PFSK-1 (cell line): ENCODE results near the gene NATD1.

Experiments
- FOXP2 ChIP-seq: optimal IDR thresholded peaks from 2 replicates; pipeline ENCODE3; 2011; ENCODE audit warnings: borderline replicate concordance, control low read depth, inconsistent platforms; ENCODE audit not compliant: insufficient read depth; ENCODE audit errors: extremely low read length, extremely low read depth
- POLR2AphosphoS5 ChIP-seq: IDR thresholded peaks from 2 replicates; pipeline ENCODE4 v1.6.1; 2012; ENCODE audit warnings: low read depth, mild to moderate bottlenecking, control low read depth, low read length, moderate library complexity
- SIN3A ChIP-seq: IDR thresholded peaks from 2 replicates; pipeline ENCODE4 v1.6.1; 2012; ENCODE audit warnings: mild to moderate bottlenecking, low read length, moderate library complexity, borderline replicate concordance; ENCODE audit not compliant: insufficient read depth
- TAF1 ChIP-seq: IDR thresholded peaks from 2 replicates; pipeline ENCODE4 v1.6.1; 2012; ENCODE audit warnings: low read length, control low read depth, borderline replicate concordance; ENCODE audit not compliant: insufficient read depth
- TF ChIP-seq, protein P1 (sequence below), 2 experiments: IDR thresholded peaks; 2 replicates each; pipeline versions ENCODE4 v1.6.1 to v1.8.0; 2011 to 2012; ENCODE audit warnings: low read depth in 2 of 2, low read length in 2 of 2, control low read depth in 1 of 2, inconsistent platforms in 1 of 2, mild to moderate bottlenecking in 1 of 2, moderate library complexity in 1 of 2; ENCODE audit not compliant: insufficient read depth in 1 of 2

NATD1 gene

DNA sequence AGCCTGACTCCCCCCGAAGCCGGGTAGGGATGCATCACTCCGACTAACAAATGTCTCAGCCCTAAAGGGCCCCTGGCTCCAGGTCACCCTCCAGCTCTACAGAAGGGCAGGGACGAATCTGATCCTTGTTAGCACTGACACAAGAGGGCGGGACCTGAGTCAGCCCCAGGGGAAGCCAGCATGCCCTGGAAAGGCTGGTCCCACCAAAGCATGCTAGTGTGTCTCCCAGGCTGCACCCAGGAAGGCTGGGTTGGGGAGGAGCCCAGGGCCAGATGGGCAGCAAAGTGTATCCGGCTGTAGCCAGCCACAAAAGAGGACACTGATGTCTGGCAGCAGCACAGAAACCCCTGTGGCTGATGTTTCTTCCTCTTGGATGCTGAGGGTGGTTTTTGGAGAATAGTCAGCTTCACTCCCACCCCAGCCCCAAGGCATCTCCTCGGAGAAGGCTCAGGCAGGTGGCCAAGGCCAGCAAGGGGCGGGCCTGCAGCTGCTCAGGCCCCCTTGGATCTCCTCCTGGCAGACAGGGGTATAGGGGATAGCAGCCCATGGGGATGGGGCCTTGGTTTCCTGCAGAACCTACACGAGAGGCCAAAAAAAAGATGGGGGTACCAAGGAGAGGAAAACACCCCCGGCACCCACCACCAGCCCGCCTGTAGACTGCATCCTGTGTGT, 11.0 kb downstream of the NATD1 start:
- TF ChIP-seq, protein P1, sequence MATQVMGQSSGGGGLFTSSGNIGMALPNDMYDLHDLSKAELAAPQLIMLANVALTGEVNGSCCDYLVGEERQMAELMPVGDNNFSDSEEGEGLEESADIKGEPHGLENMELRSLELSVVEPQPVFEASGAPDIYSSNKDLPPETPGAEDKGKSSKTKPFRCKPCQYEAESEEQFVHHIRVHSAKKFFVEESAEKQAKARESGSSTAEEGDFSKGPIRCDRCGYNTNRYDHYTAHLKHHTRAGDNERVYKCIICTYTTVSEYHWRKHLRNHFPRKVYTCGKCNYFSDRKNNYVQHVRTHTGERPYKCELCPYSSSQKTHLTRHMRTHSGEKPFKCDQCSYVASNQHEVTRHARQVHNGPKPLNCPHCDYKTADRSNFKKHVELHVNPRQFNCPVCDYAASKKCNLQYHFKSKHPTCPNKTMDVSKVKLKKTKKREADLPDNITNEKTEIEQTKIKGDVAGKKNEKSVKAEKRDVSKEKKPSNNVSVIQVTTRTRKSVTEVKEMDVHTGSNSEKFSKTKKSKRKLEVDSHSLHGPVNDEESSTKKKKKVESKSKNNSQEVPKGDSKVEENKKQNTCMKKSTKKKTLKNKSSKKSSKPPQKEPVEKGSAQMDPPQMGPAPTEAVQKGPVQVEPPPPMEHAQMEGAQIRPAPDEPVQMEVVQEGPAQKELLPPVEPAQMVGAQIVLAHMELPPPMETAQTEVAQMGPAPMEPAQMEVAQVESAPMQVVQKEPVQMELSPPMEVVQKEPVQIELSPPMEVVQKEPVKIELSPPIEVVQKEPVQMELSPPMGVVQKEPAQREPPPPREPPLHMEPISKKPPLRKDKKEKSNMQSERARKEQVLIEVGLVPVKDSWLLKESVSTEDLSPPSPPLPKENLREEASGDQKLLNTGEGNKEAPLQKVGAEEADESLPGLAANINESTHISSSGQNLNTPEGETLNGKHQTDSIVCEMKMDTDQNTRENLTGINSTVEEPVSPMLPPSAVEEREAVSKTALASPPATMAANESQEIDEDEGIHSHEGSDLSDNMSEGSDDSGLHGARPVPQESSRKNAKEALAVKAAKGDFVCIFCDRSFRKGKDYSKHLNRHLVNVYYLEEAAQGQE (IDR thresholded peaks at IDR 0.05; ENCODE audit: insufficient read depth in 1 of 2, low read depth in 2 of 2, low read length in 2 of 2), result no peak
- TF ChIP-seq FOXP2 (no peak), TAF1 (no peak), SIN3A (no peak), POLR2AphosphoS5 (no peak)

DNA sequence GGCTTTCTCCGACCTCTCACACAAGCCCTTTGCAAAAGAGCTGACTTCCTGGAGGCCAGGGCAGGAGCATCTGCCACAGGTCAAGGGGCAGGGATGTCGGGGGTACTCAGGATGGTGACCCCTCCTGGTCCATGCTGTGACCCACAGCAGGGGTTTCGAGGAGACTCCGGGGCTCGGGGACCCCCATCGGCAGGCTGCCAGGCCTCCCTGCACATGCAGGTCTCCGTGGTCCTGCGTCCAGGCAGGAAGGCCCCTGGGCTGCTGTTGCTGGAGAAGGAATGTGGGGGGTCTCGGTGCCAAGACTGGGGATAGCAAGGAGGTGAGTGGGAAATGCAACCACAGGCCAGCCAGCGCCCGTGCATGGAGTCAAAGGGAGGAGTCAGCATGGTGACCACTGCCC, 11.6 kb downstream of the NATD1 start:
- no peak for TF ChIP-seq FOXP2
- TF ChIP-seq, protein P1 (IDR thresholded peaks at IDR 0.05; ENCODE audit: insufficient read depth in 1 of 2, low read depth in 2 of 2, low read length in 2 of 2), result no peak
- TF ChIP-seq POLR2AphosphoS5, result no peak
- TF ChIP-seq TAF1, result no peak

GRCh38 chr17:21240369-21241055, 12.7 kb downstream of the NATD1 start:
- TF ChIP-seq SIN3A (no peak), FOXP2 (no peak), TAF1 (no peak), POLR2AphosphoS5 (no peak)
- TF ChIP-seq, protein P1 (IDR thresholded peaks at IDR 0.05; ENCODE audit: insufficient read depth in 1 of 2, low read depth in 2 of 2, low read length in 2 of 2), result no peak

DNA sequence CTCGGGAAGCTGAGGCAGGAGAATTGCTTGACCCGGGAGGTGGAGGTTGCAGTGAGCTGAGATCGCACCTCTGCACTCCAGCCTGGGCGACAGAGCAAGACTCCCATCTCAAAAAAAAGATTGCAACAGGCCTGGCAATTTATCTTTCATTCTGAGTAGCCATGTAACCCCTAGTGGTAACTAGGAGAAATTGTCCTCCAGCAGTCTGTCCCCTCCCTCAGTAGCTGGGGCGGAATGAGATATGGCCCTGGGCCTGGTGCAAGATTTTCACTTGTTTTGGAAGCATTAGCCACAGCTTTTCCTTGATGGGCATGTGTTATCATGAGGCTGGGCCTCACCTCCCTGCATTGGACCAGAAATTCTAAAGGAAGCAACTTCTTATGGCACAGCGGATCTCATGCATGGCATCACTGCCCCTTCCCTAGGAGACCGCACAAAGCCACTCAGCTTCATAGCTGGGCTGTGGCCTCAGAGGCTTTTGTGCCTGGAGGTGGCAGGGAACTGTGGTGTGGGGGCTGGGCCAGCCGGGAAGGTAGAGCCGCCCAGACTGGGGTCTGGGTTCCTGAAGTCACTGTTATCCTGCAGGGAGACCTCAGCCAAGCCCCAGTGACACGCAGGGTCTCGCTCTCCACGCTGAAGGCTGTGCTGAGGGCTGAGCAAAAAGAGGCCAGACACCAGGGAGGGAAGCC, 13.4 kb downstream of the NATD1 start:
- TF ChIP-seq FOXP2 (no peak), TAF1 (no peak), SIN3A (no peak), POLR2AphosphoS5 (no peak)
- TF ChIP-seq, protein P1 (IDR thresholded peaks at IDR 0.05; ENCODE audit: insufficient read depth in 1 of 2, low read depth in 2 of 2, low read length in 2 of 2), result no peak
